ENCODE measurements around the gene FZD10. TPM values are rescaled to one million over a fixed set of nuclear protein-coding genes. Genes with fewer than 3 reads are reported as not detected.

Gene FZD10
- total and polyA plus RNA-seq, 2 of the 4 experiments (the other 2 are of a cell fraction) = not detected

GRCh38 chr12:130183585-130184370 lies 21.5 kb downstream of the FZD10 start:
- in situ Hi-C loops (cut with MboI; ENCODE audit: low sequenced_read_pairs) (no loop called here), intact Hi-C loops (cut with micrococcal nuclease) (no loop called here), dilution Hi-C loops (cut with HindIII; ENCODE audit: low sequenced_read_pairs, unreplicated experiment) (no loop called here)
- Histone ChIP-seq H3K9me3 (ENCODE audit: control insufficient read depth, insufficient read depth, low read length) (peaks cover 44% of the 10 kb centered on the region), H4K91ac (ENCODE audit: insufficient read depth, low read depth, low read length) (no peak overlapping the region), H3K4me2 (ENCODE audit: low read depth, low read length) (no peak overlapping the region), H3K36me3 (ENCODE audit: control insufficient read depth, insufficient read depth, low read length) (no peaks in the 10 kb centered on the region), H4K8ac (ENCODE audit: low read depth in 2 of 2, low read length in 2 of 2) (no peak overlapping the region), H4K5ac (ENCODE audit: low read depth, low read length) (no peak overlapping the region), H3K27me3 (ENCODE audit: control insufficient read depth, insufficient read depth, low read length) (no peaks in the 10 kb centered on the region), H2AK9ac (replicated peaks; ENCODE audit: low read depth, low read length, poor library complexity) (no peak overlapping the region), H2AK5ac (ENCODE audit: low read depth, low read length) (no peak overlapping the region), H3K27ac (ENCODE audit: insufficient read depth, low read length) (no peak overlapping the region), H2BK5ac (ENCODE audit: low read depth, low read length, poor library complexity, severe bottlenecking) (no peak overlapping the region), H2BK20ac (ENCODE audit: low read depth, low read length) (no peak overlapping the region), H3K14ac (replicated peaks; ENCODE audit: low read depth, low read length) (no peak overlapping the region), H3K9ac (ENCODE audit: low read depth, low read length) (no peak overlapping the region), H3K56ac (ENCODE audit: extremely low read depth, insufficient read depth, low read length) (no peak overlapping the region), H3K4me3 (ENCODE audit: insufficient read depth, low read depth, low read length) (no peak overlapping the region), H2BK120ac (ENCODE audit: low read depth, low read length) (no peak overlapping the region), H3K23ac (ENCODE audit: low read depth, low read length) (no peak overlapping the region), H2AFZ (replicated peaks; ENCODE audit: low read length, poor library complexity) (no peak overlapping the region), H3K18ac (ENCODE audit: low read depth, low read length) (no peak overlapping the region), H3K4ac (ENCODE audit: low read depth, low read length) (no peak overlapping the region), H3K9me1 (ENCODE audit: insufficient read depth, low read length) (no peaks in the 10 kb centered on the region), H4K20me1 (ENCODE audit: insufficient read depth, low read length) (no peaks in the 10 kb centered on the region), H3K79me1 (ENCODE audit: low read depth in 1 of 2, low read length in 2 of 2) (no peaks in the 10 kb centered on the region), H3K4me1 (ENCODE audit: control insufficient read depth, insufficient read depth, low read length) (no peaks in the 10 kb centered on the region), H2BK15ac (ENCODE audit: low read depth, low read length) (no peak overlapping the region)
- no peak for ATAC-seq (ENCODE audit: low read depth)
- WGBS, 2 experiments (ENCODE audit: extremely low coverage in 2 of 2, insufficient read length in 1 of 2) = 57% methylated on average over 4 of the region's 23 CpGs; no CpG with 5 or more reads in 1 of the 2 experiments
- BruUV-seq (replicated peaks) = no TSS peak
- TF ChIP-seq USF2 (IDR thresholded peaks at IDR 0.05; ENCODE audit: low read depth, low read length) (no peak), MAFK (IDR thresholded peaks at IDR 0.05; ENCODE audit: low read depth, low read length) (no peak), RAD21 (IDR thresholded peaks at IDR 0.05; ENCODE audit: low read length) (no peak), RFX5 (IDR thresholded peaks at IDR 0.05; ENCODE audit: low read depth, low read length) (no peak), CEBPB (IDR thresholded peaks at IDR 0.05; ENCODE audit: low read depth, low read length) (no peak), RCOR1 (IDR thresholded peaks at IDR 0.05; ENCODE audit: insufficient replicate concordance, low read length) (no peak), CTCF (conservative IDR thresholded peaks at IDR 0.05; ENCODE audit: low read depth, low read length) (no peak), POLR2A (IDR thresholded peaks at IDR 0.05; ENCODE audit: low read depth, low read length) (no peak), CHD1 (IDR thresholded peaks at IDR 0.05; ENCODE audit: low read depth, low read length) (no peak), ELK1 (IDR thresholded peaks at IDR 0.05; ENCODE audit: borderline replicate concordance, low read depth, low read length) (no peak), MXI1 (IDR thresholded peaks at IDR 0.05; ENCODE audit: borderline replicate concordance, low read depth, low read length) (no peak)
- ChIA-PET CTCF (no interaction called here), POLR2A (ENCODE audit: unreplicated experiment) (no interaction called here)
- no peak for DNase-seq

Measured in IMR-90 (cell line).